Keratinocyte (primary cell): ENCODE results near the gene JAZF1. TPM values are rescaled to one million over a fixed set of nuclear protein-coding genes. Genes with fewer than 3 reads are reported as not detected.

Experiments used
- DNase-seq: peaks from one replicate; pipeline ENCODE4 v3.0.0-alpha.2; 2011; ENCODE audit warnings: low read depth, missing footprints, low spot score
- FAIRE-seq: peaks from 2 replicates; lab custom pipeline; 2011; peaks lifted over from hg19 to GRCh38; lab: Jason Lieb, UNC
- H2AFZ ChIP-seq: 2 replicates; pipeline ENCODE4 v1.6.0; 2012; ENCODE audit warnings: low read length, control low read depth, inconsistent platforms; ENCODE audit not compliant: control insufficient read depth
- H3K27ac ChIP-seq: 2 replicates; pipeline ENCODE4 v1.5.1; 2011; ENCODE audit warnings: low read length; ENCODE audit not compliant: control insufficient read depth, insufficient read depth
- H3K27me3 ChIP-seq: 3 replicates; pipeline ENCODE4 v1.6.0; 2011; ENCODE audit warnings: low read length; ENCODE audit not compliant: control insufficient read depth, insufficient read depth; ENCODE audit errors: extremely low read depth
- H3K36me3 ChIP-seq, 2 experiments: 2 replicates in 1 of 2; 3 replicates in 1 of 2; pipeline ENCODE4 v1.5.1; 2011; ENCODE audit warnings: low read length in 2 of 2, mild to moderate bottlenecking in 1 of 2; ENCODE audit not compliant: control insufficient read depth in 2 of 2, insufficient read depth in 2 of 2; ENCODE audit errors: extremely low read depth in 1 of 2
- H3K4me1 ChIP-seq: 3 replicates; pipeline ENCODE4 v1.5.1; 2011; ENCODE audit warnings: low read length; ENCODE audit not compliant: control insufficient read depth, insufficient read depth; ENCODE audit errors: extremely low read depth
- H3K4me2 ChIP-seq: 3 replicates; pipeline ENCODE4 v1.6.0; 2011; ENCODE audit warnings: low read depth, low read length; ENCODE audit not compliant: control insufficient read depth, insufficient read depth; ENCODE audit errors: extremely low read depth
- H3K4me3 ChIP-seq, 3 experiments: fragments of 200-600 bp in 1 of 3; sonication (generic) in 1 of 3; 2 replicates in 2 of 3; 3 replicates in 1 of 3; pipeline ENCODE4 v1.5.1; 2011 to 2016; ENCODE audit warnings: low read length in 3 of 3, mild to moderate bottlenecking in 3 of 3, control low read depth in 2 of 3, inconsistent platforms in 1 of 3, low read depth in 1 of 3, mixed read lengths in 1 of 3, mixed run types in 1 of 3, moderate library complexity in 1 of 3; ENCODE audit not compliant: control insufficient read depth in 2 of 3, insufficient read depth in 2 of 3; ENCODE audit errors: extremely low read depth in 1 of 3
- H3K79me2 ChIP-seq: 2 replicates; pipeline ENCODE4 v1.6.0; 2012; ENCODE audit warnings: low read length; ENCODE audit not compliant: control insufficient read depth, insufficient read depth
- H3K9ac ChIP-seq: 3 replicates; pipeline ENCODE4 v1.6.0; 2011; ENCODE audit warnings: low read length; ENCODE audit not compliant: control insufficient read depth, insufficient read depth; ENCODE audit errors: extremely low read depth
- H3K9me1 ChIP-seq: 3 replicates; pipeline ENCODE4 v1.6.0; 2011; ENCODE audit warnings: low read length; ENCODE audit not compliant: control insufficient read depth, insufficient read depth; ENCODE audit errors: extremely low read depth
- H3K9me3 ChIP-seq: 2 replicates; pipeline ENCODE4 v1.5.1; 2012; ENCODE audit warnings: low read depth, low read length; ENCODE audit not compliant: control insufficient read depth
- H4K20me1 ChIP-seq: 3 replicates; pipeline ENCODE4 v1.6.0; 2011; ENCODE audit warnings: low read length; ENCODE audit not compliant: control insufficient read depth, insufficient read depth; ENCODE audit errors: extremely low read depth
- EZH2 ChIP-seq: IDR thresholded peaks from one replicate; pipeline ENCODE4 v1.6.1; 2012; ENCODE audit warnings: inconsistent platforms, mild to moderate bottlenecking, low read length, moderate library complexity
- dilution Hi-C: fragments of 300-500 bp; cut with MboI; formaldehyde crosslinking; loops from one replicate; pipeline ENCODE4 v1.7.0; 2020; ENCODE audit warnings: low sequenced_read_pairs; ENCODE audit not compliant: extremely low pct_ligation_motif_present
- polyA plus RNA-seq, 5 experiments: library from polyadenylated mRNA; depleted of rRNA in 3 of 5; stranded (reverse) in 3 of 5; stranded (forward) in 1 of 5; unstranded in 1 of 5; fragments of >200 nt; gene quantifications; 1 replicate in 1 of 5; 2 replicates in 3 of 5; 3 replicates in 1 of 5; pipeline versions ENCODE4 v1.2.1 to v1.2.3, GENCODE V29; 2011 to 2012; ENCODE audit warnings: missing spikeins in 2 of 5, low read depth in 1 of 5, low replicate concordance in 1 of 5
- TF ChIP-seq, protein P1 (sequence below), 3 experiments: IDR thresholded peaks in 1 of 3; conservative IDR thresholded peaks in 1 of 3; optimal IDR thresholded peaks in 1 of 3; 2 replicates in 2 of 3; 3 replicates in 1 of 3; pipeline versions ENCODE3 to v1.5.1; 2011; ENCODE audit warnings: low read length in 3 of 3, mild to moderate bottlenecking in 3 of 3, moderate library complexity in 2 of 3, control low read depth in 1 of 3, inconsistent platforms in 1 of 3; ENCODE audit not compliant: insufficient read depth in 2 of 3; ENCODE audit errors: extremely low read depth in 1 of 3

JAZF1 gene
- polyA plus RNA-seq, 1 donor (not counting 4 experiments of a cell fraction or from before 2014, with no cell fraction given), result 2.5 TPM

DNA sequence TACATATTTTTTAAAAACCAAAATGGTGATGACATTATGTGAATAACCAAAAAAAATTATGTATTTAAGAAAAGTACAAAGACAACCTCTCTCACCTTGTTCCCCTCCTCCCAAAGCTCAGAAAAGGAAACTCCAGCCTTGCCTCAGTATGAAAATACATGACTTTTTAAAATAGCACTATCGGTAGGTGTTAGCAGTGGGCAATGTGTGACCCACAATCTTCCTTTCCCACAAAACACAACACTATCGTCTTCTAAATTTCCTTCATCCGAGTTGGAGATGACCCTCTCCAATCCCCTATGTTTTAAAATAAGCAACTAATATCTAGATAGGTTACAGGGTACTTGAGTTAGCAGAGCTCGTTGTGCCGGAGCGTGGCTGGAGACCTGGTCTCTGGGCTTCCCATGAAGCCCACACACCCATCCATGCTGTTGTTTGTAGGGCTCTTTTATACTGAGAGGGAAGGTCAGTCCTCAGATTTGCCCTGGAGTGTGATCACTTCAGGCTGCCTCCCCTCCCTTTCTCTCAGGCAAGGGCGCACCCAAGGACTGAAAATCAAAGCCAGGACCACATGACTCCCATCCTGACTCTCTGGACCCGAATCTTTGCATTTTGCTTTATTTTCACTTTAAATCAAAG lies 107.6 kb downstream of the JAZF1 start:
- Histone ChIP-seq H3K4me2 (no peak overlapping the region), H3K9ac (no peak overlapping the region), H3K27me3 (no peaks in the 10 kb centered on the region), H3K4me3 (no peak overlapping the region), H3K27ac (no peak overlapping the region), H3K4me1 (no peaks in the 10 kb centered on the region), H2AFZ (no peak overlapping the region), H3K9me3 (no peaks in the 10 kb centered on the region), H3K36me3 (no peaks in the 10 kb centered on the region), H4K20me1 (no peaks in the 10 kb centered on the region), H3K9me1 (no peaks in the 10 kb centered on the region), H3K79me2 (no peaks in the 10 kb centered on the region)
- dilution Hi-C loops, result no loop called here
- no peak for FAIRE-seq
- no peak for TF ChIP-seq EZH2
- TF ChIP-seq, protein P1, sequence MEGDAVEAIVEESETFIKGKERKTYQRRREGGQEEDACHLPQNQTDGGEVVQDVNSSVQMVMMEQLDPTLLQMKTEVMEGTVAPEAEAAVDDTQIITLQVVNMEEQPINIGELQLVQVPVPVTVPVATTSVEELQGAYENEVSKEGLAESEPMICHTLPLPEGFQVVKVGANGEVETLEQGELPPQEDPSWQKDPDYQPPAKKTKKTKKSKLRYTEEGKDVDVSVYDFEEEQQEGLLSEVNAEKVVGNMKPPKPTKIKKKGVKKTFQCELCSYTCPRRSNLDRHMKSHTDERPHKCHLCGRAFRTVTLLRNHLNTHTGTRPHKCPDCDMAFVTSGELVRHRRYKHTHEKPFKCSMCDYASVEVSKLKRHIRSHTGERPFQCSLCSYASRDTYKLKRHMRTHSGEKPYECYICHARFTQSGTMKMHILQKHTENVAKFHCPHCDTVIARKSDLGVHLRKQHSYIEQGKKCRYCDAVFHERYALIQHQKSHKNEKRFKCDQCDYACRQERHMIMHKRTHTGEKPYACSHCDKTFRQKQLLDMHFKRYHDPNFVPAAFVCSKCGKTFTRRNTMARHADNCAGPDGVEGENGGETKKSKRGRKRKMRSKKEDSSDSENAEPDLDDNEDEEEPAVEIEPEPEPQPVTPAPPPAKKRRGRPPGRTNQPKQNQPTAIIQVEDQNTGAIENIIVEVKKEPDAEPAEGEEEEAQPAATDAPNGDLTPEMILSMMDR (optimal IDR thresholded peaks at IDR 0.05 in 1 of 3, IDR thresholded peaks at IDR 0.05 in 1 of 3, conservative IDR thresholded peaks at IDR 0.05 in 1 of 3; ENCODE audit: extremely low read depth in 1 of 3, insufficient read depth in 2 of 3, low read length in 3 of 3), result no peak
- DNase-seq, result no peak

DNA sequence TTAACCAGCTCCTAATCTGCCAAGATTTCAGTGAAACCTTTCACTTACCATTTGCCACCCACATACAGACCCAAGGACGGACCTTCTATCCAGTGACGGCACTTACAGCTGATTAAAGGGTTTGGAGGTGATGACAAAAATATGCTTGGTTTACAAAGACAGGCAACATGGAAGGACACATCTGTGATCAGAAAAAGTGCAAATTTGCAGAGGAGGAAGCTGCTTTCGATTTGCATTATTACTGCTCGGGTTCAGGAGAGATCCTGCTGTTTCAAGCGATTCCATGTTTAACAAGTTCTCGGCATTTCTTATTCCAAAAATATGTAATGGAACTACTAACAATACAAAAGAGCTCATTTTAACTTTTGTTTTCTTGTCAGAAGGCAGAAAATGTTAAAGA lies 109.0 kb downstream of the JAZF1 start:
- H3K4me2 ChIP-seq, result no peak overlapping the region
- dilution Hi-C loops, result no loop called here

More for the DNA sequence above, 109.0 kb downstream of the JAZF1 start:
- no peak overlapping the region for H2AFZ ChIP-seq
- no peaks in the 10 kb centered on the region for H3K9me3 ChIP-seq
- H3K4me3 ChIP-seq, result no peak overlapping the region
- H4K20me1 ChIP-seq, result no peaks in the 10 kb centered on the region
- H3K36me3 ChIP-seq, result no peaks in the 10 kb centered on the region
- no peak for DNase-seq
- no peaks in the 10 kb centered on the region for H3K79me2 ChIP-seq
- H3K27me3 ChIP-seq, result no peaks in the 10 kb centered on the region
- TF ChIP-seq EZH2, result no peak
- TF ChIP-seq, protein P1 (optimal IDR thresholded peaks at IDR 0.05 in 1 of 3, IDR thresholded peaks at IDR 0.05 in 1 of 3, conservative IDR thresholded peaks at IDR 0.05 in 1 of 3; ENCODE audit: extremely low read depth in 1 of 3, insufficient read depth in 2 of 3, low read length in 3 of 3), result no peak
- H3K27ac ChIP-seq, result no peak overlapping the region
- no peak overlapping the region for H3K9ac ChIP-seq
- no peaks in the 10 kb centered on the region for H3K4me1 ChIP-seq
- no peaks in the 10 kb centered on the region for H3K9me1 ChIP-seq
- no peak for FAIRE-seq
